AG09309 (cell line): ENCODE data around the gene AK9.
"Not testable (repeated sequence)": the region's sequence is repeated elsewhere in the genome, so short reads cannot be mapped to it uniquely, and the experiment has no call there.

Source experiments
- DNase-seq: peaks from one replicate; pipeline ENCODE4 v3.0.0-alpha.2; 2010; ENCODE audit warnings: low read depth
- H3K4me3 ChIP-seq: 2 replicates; pipeline ENCODE4 v1.5.1; 2011; ENCODE audit warnings: mild to moderate bottlenecking, low read depth, low read length, moderate library complexity; ENCODE audit not compliant: control insufficient read depth
- CTCF ChIP-seq: IDR thresholded peaks from 2 replicates; pipeline ENCODE4 v1.5.1; 2011; ENCODE audit warnings: mild to moderate bottlenecking, low read depth, low read length, inconsistent platforms; ENCODE audit not compliant: insufficient read depth, control insufficient read depth; ENCODE audit errors: missing control alignments

AK9 gene

GRCh38 chr6:109690737-109691621 is at the start of gene AK9, which contains the start of gene FIG4:
Gene AK9, minus strand, starts transcription at chr6:109691202. Its CDS starts 15,457 bp downstream, at chr6:109675745.
Gene FIG4, plus strand, starts transcription at chr6:109691296. Its CDS starts 140 bp downstream, at chr6:109691436.
- TF ChIP-seq CTCF, result peak; percentile 34

GRCh38 chr6:109740787-109741186 is 49.8 kb upstream of the AK9 start:
- DNase-seq, result no peak
- no peak for TF ChIP-seq CTCF
- H3K4me3 ChIP-seq, result no peak overlapping the region

More at GRCh38 chr6:109690737-109691621, at the start of gene AK9, which contains the start of gene FIG4:
- H3K4me3 ChIP-seq, result peak within 1 kb of the TSS; percentile 75
- DNase-seq, result no peak

- H3K4me3 ChIP-seq, result no peak overlapping the region
- no peak for TF ChIP-seq CTCF
- no peak for DNase-seq
These were observed 48.7 kb upstream of the AK9 start for GRCh38 chr6:109739686-109740085.

GRCh38 chr6:109738667-109739066 is 47.7 kb upstream of the AK9 start:
- no peak for TF ChIP-seq CTCF
- DNase-seq, result no peak
- no peak overlapping the region for H3K4me3 ChIP-seq

GRCh38 chr6:109738255-109738654 is 47.3 kb upstream of the AK9 start:
- TF ChIP-seq CTCF, result no peak
- no peak for DNase-seq
- H3K4me3 ChIP-seq, result no peak overlapping the region

GRCh38 chr6:109736273-109737025 is 45.4 kb upstream of the AK9 start:
- H3K4me3 ChIP-seq, result no peak overlapping the region
- no peak for DNase-seq
- TF ChIP-seq CTCF, result no peak

- not testable (repeated sequence) for H3K4me3 ChIP-seq, DNase-seq
These were observed 34.2 kb upstream of the AK9 start for GRCh38 chr6:109725250-109725649.
